Peyer's patch (tissue), 4 donors: ENCODE results near the gene CAGE1. TPM values are rescaled to one million over a fixed set of nuclear protein-coding genes. Genes with fewer than 3 reads are reported as not detected.

Source experiments
- DNase-seq, 3 donors: peaks; one replicate each; pipeline ENCODE4 v3.0.0-alpha.2; 2017 to 2019
- H3K27ac ChIP-seq, 4 donors: fragments of 200-600 bp; sonication (generic); one replicate each; pipeline ENCODE4 v1.5.1; 2016 to 2019
- H3K27me3 ChIP-seq, 2 donors: fragments of 200-600 bp; sonication (generic); one replicate each; pipeline ENCODE4 v1.5.1; 2019
- H3K36me3 ChIP-seq, 3 donors: fragments of 200-600 bp; sonication (generic); one replicate each; pipeline ENCODE4 v1.5.1; 2016 to 2019
- H3K4me1 ChIP-seq, 4 donors: fragments of 200-600 bp; sonication (generic); one replicate each; pipeline ENCODE4 v1.5.1; 2016 to 2019
- H3K4me3 ChIP-seq, 4 donors: fragments of 200-600 bp; sonication (generic); 1 replicate in 3 of 4; 2 replicates in 1 of 4; pipeline ENCODE4 v1.5.1; 2016 to 2019; ENCODE audit warnings: mild to moderate bottlenecking in 1 of 4
- H3K9me3 ChIP-seq, 4 donors: fragments of 200-600 bp; sonication (generic); one replicate each; pipeline ENCODE4 v1.5.1; 2016 to 2019; ENCODE audit warnings: mild to moderate bottlenecking in 1 of 4
- CTCF ChIP-seq, 6 experiments: fragments of 450-650 bp in 4 of 6; fragments of 200-600 bp in 2 of 6; sonication (generic) in 1 of 6; IDR thresholded peaks; one replicate each; pipeline ENCODE4 v1.5.1; 2017 to 2019; ENCODE audit warnings: antibody characterized with exemption in 6 of 6, mild to moderate bottlenecking in 3 of 6, moderate library complexity in 1 of 6
- POLR2A ChIP-seq, 2 donors: fragments of 450-650 bp; IDR thresholded peaks; one replicate each; pipeline ENCODE4 v1.5.1; 2017; ENCODE audit warnings: antibody characterized with exemption in 2 of 2, mild to moderate bottlenecking in 2 of 2, moderate library complexity in 2 of 2
- total RNA-seq, 4 donors: library from RNA; depleted of rRNA; stranded (reverse); fragments of >200 nt; gene quantifications; one replicate each; pipeline ENCODE4 v1.1.0, GENCODE V29; 2016

CAGE1 gene
- total RNA-seq, 4 donors from 2014 or later, result not detected

DNA sequence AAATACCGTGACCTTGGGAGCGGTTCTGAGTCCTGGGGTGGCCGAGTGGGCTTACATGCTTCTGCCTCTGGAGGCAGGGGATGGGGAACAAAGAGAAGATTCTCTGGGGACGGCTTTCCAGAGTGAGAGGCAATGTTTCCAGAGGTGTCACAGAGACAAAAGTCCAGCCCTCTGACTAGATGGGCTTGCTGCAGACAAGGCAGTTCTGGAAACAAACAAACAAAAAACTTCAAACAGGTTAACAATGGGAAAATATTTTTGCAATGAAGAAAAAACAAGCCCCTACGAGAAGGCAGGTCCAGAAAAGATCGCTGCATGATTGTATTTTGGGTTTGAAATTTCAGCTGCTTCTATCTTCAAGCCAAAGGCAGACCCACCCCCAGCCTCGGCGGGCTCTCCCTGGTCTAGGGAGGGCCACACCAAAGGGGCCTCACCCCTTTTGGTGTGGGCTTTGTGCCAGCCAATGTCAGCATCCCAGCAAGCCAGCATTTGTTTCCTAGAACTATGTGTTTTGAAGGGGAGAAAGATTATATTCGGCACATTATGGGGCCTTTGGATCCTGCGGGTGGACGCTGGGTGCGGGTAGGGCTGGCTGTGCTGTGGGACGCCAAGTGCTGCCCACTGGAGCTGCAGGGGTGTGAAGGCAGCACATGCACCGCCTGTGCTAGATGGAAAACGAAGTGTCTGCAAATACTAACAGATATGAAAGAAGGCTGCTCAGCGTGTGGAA, 43.0 kb upstream of the CAGE1 start:
- Histone ChIP-seq H3K27me3 (no peaks in the 10 kb centered on the region), H3K4me1 (no peaks in the 10 kb centered on the region), H3K27ac (no peak overlapping the region), H3K4me3 (no peak overlapping the region), H3K36me3 (no peaks in the 10 kb centered on the region), H3K9me3 (no peaks in the 10 kb centered on the region)
- DNase-seq, result no peak
- TF ChIP-seq POLR2A (IDR thresholded peaks at IDR 0.05), result no peak
- no peak for TF ChIP-seq CTCF (IDR thresholded peaks at IDR 0.05)

- Histone ChIP-seq H3K36me3 (no peaks in the 10 kb centered on the region), H3K4me3 (no peak overlapping the region), H3K27ac (no peak overlapping the region), H3K27me3 (no peaks in the 10 kb centered on the region), H3K9me3 (no peaks in the 10 kb centered on the region), H3K4me1 (no peaks in the 10 kb centered on the region)
- TF ChIP-seq CTCF (IDR thresholded peaks at IDR 0.05), result no peak
- no peak for TF ChIP-seq POLR2A (IDR thresholded peaks at IDR 0.05)
- no peak for DNase-seq
These were observed 42.3 kb upstream of the CAGE1 start for GRCh38 chr6:7431674-7432390.

DNA sequence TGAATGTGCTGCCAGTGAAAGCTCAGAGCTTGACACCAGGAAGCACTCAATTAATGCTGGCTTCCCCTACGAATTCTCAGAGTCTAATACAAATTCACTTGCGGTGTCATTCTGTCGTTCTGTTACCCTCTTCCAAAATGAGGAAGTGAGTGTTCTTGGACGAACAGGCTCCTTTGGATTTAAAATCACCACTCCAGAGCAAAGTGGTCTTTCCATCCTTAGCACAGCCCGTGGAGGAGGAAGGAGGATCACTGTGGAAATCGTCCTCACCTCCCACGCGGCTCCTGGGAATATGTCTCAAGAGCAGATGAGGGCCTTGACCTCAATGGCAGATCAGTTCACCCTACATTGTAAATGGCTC, 41.8 kb upstream of the CAGE1 start:
- no peak overlapping the region for H3K4me3 ChIP-seq
- H3K27me3 ChIP-seq, result no peaks in the 10 kb centered on the region
- no peaks in the 10 kb centered on the region for H3K4me1 ChIP-seq
- DNase-seq, result no peak
- H3K36me3 ChIP-seq, result no peaks in the 10 kb centered on the region
- H3K27ac ChIP-seq, result no peak overlapping the region
- TF ChIP-seq POLR2A (IDR thresholded peaks at IDR 0.05) (no peak), CTCF (IDR thresholded peaks at IDR 0.05) (no peak)
- no peaks in the 10 kb centered on the region for H3K9me3 ChIP-seq

- DNase-seq, result no peak
- Histone ChIP-seq H3K9me3 (no peaks in the 10 kb centered on the region), H3K36me3 (no peaks in the 10 kb centered on the region), H3K27ac (no peak overlapping the region), H3K4me1 (no peaks in the 10 kb centered on the region), H3K4me3 (no peak overlapping the region), H3K27me3 (no peaks in the 10 kb centered on the region)
- TF ChIP-seq POLR2A (IDR thresholded peaks at IDR 0.05) (no peak), CTCF (IDR thresholded peaks at IDR 0.05) (no peak)
These were observed 37.1 kb upstream of the CAGE1 start for GRCh38 chr6:7426447-7427169.

DNA sequence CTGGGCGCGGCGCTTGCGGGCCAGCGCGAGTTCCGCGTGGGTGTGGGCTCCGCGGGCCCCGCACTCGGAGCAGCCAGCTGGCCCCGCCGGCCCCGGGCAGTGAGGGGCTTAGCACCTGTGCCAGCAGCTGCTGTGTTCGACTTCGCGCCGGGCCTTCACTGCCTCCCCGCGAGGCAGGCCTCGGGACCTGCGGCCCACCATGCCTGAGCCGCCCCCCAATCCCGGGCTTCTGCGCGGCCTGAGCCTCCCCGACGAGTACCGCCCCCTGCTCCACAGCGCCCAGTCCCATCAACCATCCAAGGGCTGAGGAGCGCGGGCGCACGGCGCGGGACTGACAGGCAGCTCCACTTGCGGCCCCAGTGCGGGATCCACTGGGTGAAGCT, 36.3 kb upstream of the CAGE1 start:
- no peak overlapping the region for H3K4me3 ChIP-seq
- no peak overlapping the region for H3K27ac ChIP-seq
- H3K9me3 ChIP-seq, result no peaks in the 10 kb centered on the region
- DNase-seq, result no peak
- no peaks in the 10 kb centered on the region for H3K4me1 ChIP-seq
- TF ChIP-seq POLR2A (IDR thresholded peaks at IDR 0.05) (no peak), CTCF (IDR thresholded peaks at IDR 0.05) (no peak)
- H3K36me3 ChIP-seq, result no peaks in the 10 kb centered on the region
- H3K27me3 ChIP-seq, result no peaks in the 10 kb centered on the region
